ENCODE results near the gene ELL.
A peak's percentile ranks its signal among the peaks of the same experiment; 100 is the strongest.
"Not testable (repeated sequence)": the region's sequence is repeated elsewhere in the genome, so short reads cannot be mapped to it uniquely, and the experiment has no call there.

Gene ELL

DNA sequence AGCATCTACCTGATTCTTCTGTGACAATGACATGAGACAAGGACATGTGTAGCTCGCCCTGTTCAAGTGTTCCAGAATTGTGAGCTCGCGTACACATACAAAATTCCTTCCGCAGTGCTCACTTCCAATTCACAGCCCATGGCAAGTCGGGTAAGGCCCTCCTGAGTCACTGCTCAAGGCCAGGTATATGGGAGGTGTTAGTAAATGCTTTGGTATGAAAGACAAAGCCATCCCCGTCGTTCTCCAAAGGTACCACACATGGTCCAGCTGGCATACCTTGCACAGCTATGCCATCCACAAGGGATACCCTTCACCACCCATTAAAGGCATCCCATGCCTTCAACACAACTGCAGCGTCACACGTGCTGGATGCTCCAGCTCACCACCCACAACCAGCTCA lies 4.4 kb upstream of the ELL start:
- H2BK15ac ChIP-seq (replicated peaks; ENCODE audit: low read depth): no peak overlapping the region
- peaks cover 1% of the 10 kb centered on the region for H3K36me3 ChIP-seq (ENCODE audit: control insufficient read depth, insufficient read depth, low read length)
- no peak overlapping the region for H3K4ac ChIP-seq (ENCODE audit: low read depth, low read length)
- H3K9ac ChIP-seq (ENCODE audit: low read length): no peak overlapping the region
- H3K23ac ChIP-seq (ENCODE audit: low read length): no peak overlapping the region
- H3K79me1 ChIP-seq (ENCODE audit: low read length): no peaks in the 10 kb centered on the region
- H3K18ac ChIP-seq (ENCODE audit: low read length): no peak overlapping the region
- H4K5ac ChIP-seq (ENCODE audit: low read length): no peak overlapping the region
- H4K8ac ChIP-seq (ENCODE audit: low read depth, low read length): no peak overlapping the region
- peaks cover under 1% of the 10 kb centered on the region for H3K79me2 ChIP-seq (ENCODE audit: control insufficient read depth, insufficient read depth, low read length)
- no peak for DNase-seq
- no peak overlapping the region for H3K4me3 ChIP-seq (ENCODE audit: low read length)
- H3K4me2 ChIP-seq (ENCODE audit: low read length): no peak overlapping the region
- no peaks in the 10 kb centered on the region for H3K4me1 ChIP-seq (ENCODE audit: control insufficient read depth, low read depth, low read length)
- no peak overlapping the region for H2BK5ac ChIP-seq (ENCODE audit: low read length)
- no CpG with 5 or more reads among the region's 9 CpGs for WGBS (ENCODE audit: extremely low coverage, insufficient coverage, low lambda C conversion rate)
- no peak overlapping the region for H3K27ac ChIP-seq (ENCODE audit: low read depth, low read length)
- no peak overlapping the region for H2AK5ac ChIP-seq (ENCODE audit: low read length)
- no peaks in the 10 kb centered on the region for H3K27me3 ChIP-seq (ENCODE audit: insufficient read depth, low read length, poor library complexity)
- H3K56ac ChIP-seq (ENCODE audit: low read length): no peak overlapping the region
- H2BK120ac ChIP-seq (ENCODE audit: low read depth, low read length): no peak overlapping the region

DNA sequence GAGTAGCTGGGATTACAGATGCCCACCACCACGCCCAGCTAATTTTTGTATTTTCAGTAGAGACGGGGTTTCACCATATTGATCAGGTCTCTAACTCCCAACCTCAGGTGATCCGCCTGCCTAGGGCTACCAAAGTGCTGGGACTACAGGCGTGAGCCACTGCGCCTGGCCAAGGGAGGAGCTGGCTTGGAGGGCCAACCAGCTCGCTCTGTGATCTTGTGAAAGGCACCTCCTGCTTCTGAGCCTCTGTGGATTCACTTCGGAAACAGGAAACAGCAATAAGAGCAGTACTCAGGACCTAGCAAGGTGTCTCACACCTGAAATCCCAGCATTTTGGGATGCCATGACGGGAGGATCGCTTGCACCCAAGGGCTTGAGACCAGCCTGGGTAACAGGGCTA lies 2.0 kb upstream of the ELL start:
- no peak overlapping the region for H4K5ac ChIP-seq (ENCODE audit: low read length)
- H2AK5ac ChIP-seq (ENCODE audit: low read length): no peak overlapping the region
- H3K9ac ChIP-seq (ENCODE audit: low read length): no peak overlapping the region
- H2BK120ac ChIP-seq (ENCODE audit: low read depth, low read length): no peak overlapping the region
- H3K4me2 ChIP-seq (ENCODE audit: low read length): no peak overlapping the region
- H3K27ac ChIP-seq (ENCODE audit: low read depth, low read length): no peak overlapping the region
- H3K79me1 ChIP-seq (ENCODE audit: low read length): peaks cover 8% of the 10 kb centered on the region
- H3K4ac ChIP-seq (ENCODE audit: low read depth, low read length): no peak overlapping the region
- H4K8ac ChIP-seq (ENCODE audit: low read depth, low read length): no peak overlapping the region
- H3K18ac ChIP-seq (ENCODE audit: low read length): no peak overlapping the region
- H2BK15ac ChIP-seq (replicated peaks; ENCODE audit: low read depth): no peak overlapping the region
- peak; percentile 90 for DNase-seq
- peak overlapping the region; percentile 34 for H3K56ac ChIP-seq (ENCODE audit: low read length)
- no CpG with 5 or more reads among the region's 9 CpGs for WGBS (ENCODE audit: extremely low coverage, insufficient coverage, low lambda C conversion rate)
- H3K23ac ChIP-seq (ENCODE audit: low read length): no peak overlapping the region
- H2BK5ac ChIP-seq (ENCODE audit: low read length): no peak overlapping the region
- no peaks in the 10 kb centered on the region for H3K36me3 ChIP-seq (ENCODE audit: control insufficient read depth, insufficient read depth, low read length)
- H3K4me3 ChIP-seq (ENCODE audit: low read length): no peak overlapping the region
- H3K79me2 ChIP-seq (ENCODE audit: control insufficient read depth, insufficient read depth, low read length): peaks cover 12% of the 10 kb centered on the region
- no peaks in the 10 kb centered on the region for H3K27me3 ChIP-seq (ENCODE audit: insufficient read depth, low read length, poor library complexity)
- peaks cover 3% of the 10 kb centered on the region for H3K4me1 ChIP-seq (ENCODE audit: control insufficient read depth, low read depth, low read length)

DNA sequence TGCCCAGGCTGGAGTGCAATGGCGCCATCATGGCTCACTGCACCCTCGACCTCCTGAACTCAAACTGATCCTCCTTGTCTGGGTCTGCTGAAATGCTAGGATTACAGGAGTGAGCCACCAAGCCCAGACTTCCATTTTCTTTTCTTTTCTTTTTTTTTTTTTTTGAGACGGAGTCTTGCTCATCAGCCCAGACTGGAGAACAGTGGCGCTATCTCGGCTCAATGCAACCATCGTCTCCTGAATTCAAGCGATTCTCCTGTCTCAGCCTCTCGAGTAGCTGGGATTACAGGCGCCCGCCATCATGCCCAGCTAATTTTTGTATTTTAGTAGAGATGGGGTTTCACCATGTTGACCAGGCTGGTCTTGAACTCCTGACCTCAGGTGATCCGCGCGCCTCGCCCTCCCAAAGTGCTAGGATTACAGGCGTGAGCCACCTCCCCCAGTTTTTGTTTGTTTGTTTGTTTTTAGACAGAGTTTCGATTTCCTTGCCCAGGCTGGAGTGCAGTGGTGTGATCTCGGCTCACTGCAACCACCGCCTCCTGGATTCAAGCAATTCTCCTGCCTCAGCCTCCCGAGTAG lies 1.1 kb upstream of the ELL start:
- H3K79me1 ChIP-seq (ENCODE audit: low read length); H3K4me3 ChIP-seq (ENCODE audit: low read length); H3K27me3 ChIP-seq (ENCODE audit: insufficient read depth, low read length, poor library complexity); H2BK120ac ChIP-seq (ENCODE audit: low read depth, low read length); H4K8ac ChIP-seq (ENCODE audit: low read depth, low read length); H3K4ac ChIP-seq (ENCODE audit: low read depth, low read length); H3K27ac ChIP-seq (ENCODE audit: low read depth, low read length); H3K56ac ChIP-seq (ENCODE audit: low read length); H2BK15ac ChIP-seq (replicated peaks; ENCODE audit: low read depth); H3K36me3 ChIP-seq (ENCODE audit: control insufficient read depth, insufficient read depth, low read length); H4K5ac ChIP-seq (ENCODE audit: low read length); H3K18ac ChIP-seq (ENCODE audit: low read length); H3K4me1 ChIP-seq (ENCODE audit: control insufficient read depth, low read depth, low read length); H3K4me2 ChIP-seq (ENCODE audit: low read length); DNase-seq; H3K9ac ChIP-seq (ENCODE audit: low read length); H3K23ac ChIP-seq (ENCODE audit: low read length); H2AK5ac ChIP-seq (ENCODE audit: low read length); H2BK5ac ChIP-seq (ENCODE audit: low read length): not testable (repeated sequence)
- peaks cover 18% of the 10 kb centered on the region for H3K79me2 ChIP-seq (ENCODE audit: control insufficient read depth, insufficient read depth, low read length)
- WGBS (ENCODE audit: extremely low coverage, insufficient coverage, low lambda C conversion rate): no CpG with 5 or more reads among the region's 19 CpGs

DNA sequence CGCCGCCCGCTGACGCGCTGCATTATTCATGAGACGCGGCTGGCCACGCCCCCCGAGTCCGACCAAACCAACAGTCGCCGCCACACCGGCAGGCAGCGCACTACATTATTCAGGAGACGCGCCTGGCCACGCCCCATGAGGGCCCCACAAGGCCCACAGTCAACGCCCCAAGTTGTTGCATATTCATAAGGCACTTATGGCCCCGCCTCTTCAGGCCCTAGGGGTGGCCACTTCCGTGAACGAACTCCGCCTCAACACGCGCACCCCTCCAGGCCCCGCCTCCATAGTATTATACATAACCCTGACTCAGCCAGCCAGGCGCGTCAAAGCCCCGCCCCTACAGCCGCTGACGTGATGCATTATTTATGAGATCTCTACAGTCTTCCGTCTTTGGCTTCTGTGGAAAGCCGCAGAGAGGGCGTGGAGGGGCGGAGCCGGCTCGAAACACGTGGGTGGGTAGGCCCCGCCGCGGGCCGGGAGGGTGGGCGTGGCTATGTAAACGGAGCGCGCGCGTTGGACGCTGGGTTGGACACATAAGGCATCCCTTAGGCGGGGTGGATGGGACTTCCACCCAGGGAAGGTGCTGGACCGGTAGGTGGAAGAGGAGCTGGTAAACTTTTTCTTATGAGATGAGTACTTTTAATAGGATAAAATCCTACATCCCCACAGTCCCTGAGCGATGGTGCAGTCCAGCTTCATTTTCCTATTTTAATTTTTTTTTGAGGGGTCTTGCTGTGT lies 423 bp upstream of the ELL start:
- no peak overlapping the region for H3K18ac ChIP-seq (ENCODE audit: low read length)
- peak; percentile 100 for DNase-seq
- no peak overlapping the region for H2BK5ac ChIP-seq (ENCODE audit: low read length)
- H3K23ac ChIP-seq (ENCODE audit: low read length): no peak overlapping the region
- H3K4me3 ChIP-seq (ENCODE audit: low read length): no peak overlapping the region
- no peak overlapping the region for H3K9ac ChIP-seq (ENCODE audit: low read length)
- no peak overlapping the region for H2BK120ac ChIP-seq (ENCODE audit: low read depth, low read length)
- H3K36me3 ChIP-seq (ENCODE audit: control insufficient read depth, insufficient read depth, low read length): no peaks in the 10 kb centered on the region
- H2BK15ac ChIP-seq (replicated peaks; ENCODE audit: low read depth): no peak overlapping the region
- no CpG with 5 or more reads among the region's 51 CpGs for WGBS (ENCODE audit: extremely low coverage, insufficient coverage, low lambda C conversion rate)
- H3K27me3 ChIP-seq (ENCODE audit: insufficient read depth, low read length, poor library complexity): no peaks in the 10 kb centered on the region
- H4K8ac ChIP-seq (ENCODE audit: low read depth, low read length): no peak overlapping the region
- H3K56ac ChIP-seq (ENCODE audit: low read length): no peak overlapping the region
- H3K4ac ChIP-seq (ENCODE audit: low read depth, low read length): no peak overlapping the region
- peaks cover 3% of the 10 kb centered on the region for H3K4me1 ChIP-seq (ENCODE audit: control insufficient read depth, low read depth, low read length)
- no peak overlapping the region for H4K5ac ChIP-seq (ENCODE audit: low read length)
- no peak overlapping the region for H3K27ac ChIP-seq (ENCODE audit: low read depth, low read length)
- peaks cover 10% of the 10 kb centered on the region for H3K79me1 ChIP-seq (ENCODE audit: low read length)
- no peak overlapping the region for H2AK5ac ChIP-seq (ENCODE audit: low read length)
- no peak overlapping the region for H3K4me2 ChIP-seq (ENCODE audit: low read length)
- peaks cover 18% of the 10 kb centered on the region for H3K79me2 ChIP-seq (ENCODE audit: control insufficient read depth, insufficient read depth, low read length)

DNA sequence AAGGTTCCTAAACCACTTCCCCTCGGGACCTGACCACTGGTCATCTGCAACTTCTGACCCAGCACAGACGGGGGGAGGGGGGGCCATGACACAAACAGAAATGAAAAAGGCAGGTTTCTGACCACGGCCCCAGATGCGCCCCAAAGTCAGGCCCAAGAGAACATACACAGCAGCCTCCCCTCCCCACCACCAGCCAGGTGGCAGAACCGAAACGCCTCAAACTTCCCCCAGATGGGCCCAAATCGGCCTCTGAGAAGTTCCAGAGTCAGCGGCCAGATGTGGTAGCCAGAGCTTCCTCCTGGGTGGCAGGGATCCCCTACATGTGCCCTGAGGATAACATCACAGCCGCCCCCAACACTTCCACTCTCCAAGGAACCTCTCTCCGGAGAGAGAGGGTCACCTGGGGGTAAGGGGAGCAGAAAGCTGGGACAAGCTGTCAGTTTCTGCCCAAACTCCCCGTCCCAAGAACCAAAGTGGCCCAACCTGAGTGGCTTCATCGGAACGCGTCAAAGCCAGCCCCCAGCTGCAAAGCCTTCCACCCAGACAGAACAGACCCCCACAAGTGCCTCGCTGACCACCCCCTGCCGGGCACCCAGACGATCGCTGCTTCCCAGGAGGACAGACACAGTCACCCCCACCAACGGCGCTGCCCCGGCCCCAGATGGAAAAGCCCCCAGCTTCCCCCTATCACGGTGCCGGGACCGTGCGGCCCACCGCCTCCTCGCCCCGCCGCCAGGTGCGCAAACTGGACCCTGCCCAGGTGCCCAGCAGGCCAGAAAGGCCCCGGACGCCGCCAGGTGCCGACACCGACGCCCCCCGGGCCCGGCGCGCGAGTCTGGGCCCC lies 800 bp downstream of the ELL start:
- Histone ChIP-seq H3K36me3 (ENCODE audit: control insufficient read depth, insufficient read depth, low read length) (no peaks in the 10 kb centered on the region), H3K27me3 (ENCODE audit: insufficient read depth, low read length, poor library complexity) (no peaks in the 10 kb centered on the region), H3K4me2 (ENCODE audit: low read length) (peak overlapping the region; percentile 44), H2BK120ac (ENCODE audit: low read depth, low read length) (no peak overlapping the region), H3K79me1 (ENCODE audit: low read length) (peaks cover 18% of the 10 kb centered on the region), H2BK5ac (ENCODE audit: low read length) (no peak overlapping the region), H3K27ac (ENCODE audit: low read depth, low read length) (peak overlapping the region; percentile 52), H3K23ac (ENCODE audit: low read length) (peak overlapping the region; percentile 85), H2BK15ac (replicated peaks; ENCODE audit: low read depth) (no peak overlapping the region), H3K4ac (ENCODE audit: low read depth, low read length) (no peak overlapping the region), H4K5ac (ENCODE audit: low read length) (no peak overlapping the region), H3K56ac (ENCODE audit: low read length) (peak overlapping the region; percentile 100), H3K4me1 (ENCODE audit: control insufficient read depth, low read depth, low read length) (peaks cover 3% of the 10 kb centered on the region), H3K18ac (ENCODE audit: low read length) (peak overlapping the region; percentile 8), H3K4me3 (ENCODE audit: low read length) (peak overlapping the region; percentile 98), H3K9ac (ENCODE audit: low read length) (peak overlapping the region; percentile 98), H2AK5ac (ENCODE audit: low read length) (no peak overlapping the region), H4K8ac (ENCODE audit: low read depth, low read length) (no peak overlapping the region), H3K79me2 (ENCODE audit: control insufficient read depth, insufficient read depth, low read length) (peaks cover 28% of the 10 kb centered on the region)
- no CpG with 5 or more reads among the region's 41 CpGs for WGBS (ENCODE audit: extremely low coverage, insufficient coverage, low lambda C conversion rate)
- peak; percentile 33 for DNase-seq
